Endothelial cell (in vitro differentiated cells): ENCODE measurements around the gene TMC7. TPM values are rescaled to one million over a fixed set of nuclear protein-coding genes. Genes with fewer than 3 reads are reported as not detected.
A peak's percentile ranks its signal among the peaks of the same experiment; 100 is the strongest.

Source experiments
- DNase-seq: peaks from one replicate; pipeline ENCODE4 v3.0.0; 2021; ENCODE audit warnings: low spot score
- H3K27ac Mint-ChIP-seq: one replicate; pipeline ENCODE4 v1.8.0; 2021; ENCODE audit warnings: mixed read lengths, inconsistent platforms; ENCODE audit not compliant: unreplicated experiment
- H3K27me3 Mint-ChIP-seq: one replicate; pipeline ENCODE4 v1.8.0; 2021; ENCODE audit warnings: mild to moderate bottlenecking, moderate library complexity, mixed read lengths, inconsistent platforms; ENCODE audit not compliant: unreplicated experiment
- H3K36me3 Mint-ChIP-seq: one replicate; pipeline ENCODE4 v1.8.0; 2021; ENCODE audit warnings: mild to moderate bottlenecking, low read depth, mixed read lengths, inconsistent platforms; ENCODE audit not compliant: unreplicated experiment
- H3K4me1 Mint-ChIP-seq: one replicate; pipeline ENCODE4 v1.8.0; 2021; ENCODE audit warnings: mild to moderate bottlenecking, mixed read lengths, inconsistent platforms; ENCODE audit not compliant: unreplicated experiment
- H3K4me3 Mint-ChIP-seq: one replicate; pipeline ENCODE4 v1.8.0; 2021; ENCODE audit warnings: mild to moderate bottlenecking, mixed read lengths, inconsistent platforms; ENCODE audit not compliant: unreplicated experiment
- H3K9me3 Mint-ChIP-seq: one replicate; pipeline ENCODE4 v1.8.0; 2021; ENCODE audit warnings: mixed read lengths, inconsistent platforms; ENCODE audit not compliant: unreplicated experiment
- total RNA-seq: library from RNA; stranded (reverse); fragmentation: NEBNext Ultra II Directional; extraction: Animal tissue kit (Norgen Biotek cat#: 25700); gene quantifications from one replicate; pipeline ENCODE4 v1.2.1, GENCODE V29; 2021; ENCODE audit not compliant: unreplicated experiment
- TF ChIP-seq, protein P1 (sequence below): fragments of 200-600 bp; sonication (generic); IDR thresholded peaks from one replicate; pipeline ENCODE4 v1.5.0; 2021; ENCODE audit warnings: antibody characterized with exemption; ENCODE audit not compliant: unreplicated experiment

The TMC7 gene
- total RNA-seq, 1 donor from 2014 or later, result 16.9 TPM

GRCh38 chr16:19106625-19107020 is 122.9 kb downstream of the TMC7 start:
- no peaks in the 10 kb centered on the region for H3K36me3 Mint-ChIP-seq
- H3K4me3 Mint-ChIP-seq, result no peak overlapping the region
- no peaks in the 10 kb centered on the region for H3K9me3 Mint-ChIP-seq
- DNase-seq, result no peak
- H3K4me1 Mint-ChIP-seq, result peaks cover 7% of the 10 kb centered on the region
- TF ChIP-seq, protein P1, sequence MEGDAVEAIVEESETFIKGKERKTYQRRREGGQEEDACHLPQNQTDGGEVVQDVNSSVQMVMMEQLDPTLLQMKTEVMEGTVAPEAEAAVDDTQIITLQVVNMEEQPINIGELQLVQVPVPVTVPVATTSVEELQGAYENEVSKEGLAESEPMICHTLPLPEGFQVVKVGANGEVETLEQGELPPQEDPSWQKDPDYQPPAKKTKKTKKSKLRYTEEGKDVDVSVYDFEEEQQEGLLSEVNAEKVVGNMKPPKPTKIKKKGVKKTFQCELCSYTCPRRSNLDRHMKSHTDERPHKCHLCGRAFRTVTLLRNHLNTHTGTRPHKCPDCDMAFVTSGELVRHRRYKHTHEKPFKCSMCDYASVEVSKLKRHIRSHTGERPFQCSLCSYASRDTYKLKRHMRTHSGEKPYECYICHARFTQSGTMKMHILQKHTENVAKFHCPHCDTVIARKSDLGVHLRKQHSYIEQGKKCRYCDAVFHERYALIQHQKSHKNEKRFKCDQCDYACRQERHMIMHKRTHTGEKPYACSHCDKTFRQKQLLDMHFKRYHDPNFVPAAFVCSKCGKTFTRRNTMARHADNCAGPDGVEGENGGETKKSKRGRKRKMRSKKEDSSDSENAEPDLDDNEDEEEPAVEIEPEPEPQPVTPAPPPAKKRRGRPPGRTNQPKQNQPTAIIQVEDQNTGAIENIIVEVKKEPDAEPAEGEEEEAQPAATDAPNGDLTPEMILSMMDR, result no peak
- H3K27me3 Mint-ChIP-seq, result peaks cover 6% of the 10 kb centered on the region
- no peak overlapping the region for H3K27ac Mint-ChIP-seq

DNA sequence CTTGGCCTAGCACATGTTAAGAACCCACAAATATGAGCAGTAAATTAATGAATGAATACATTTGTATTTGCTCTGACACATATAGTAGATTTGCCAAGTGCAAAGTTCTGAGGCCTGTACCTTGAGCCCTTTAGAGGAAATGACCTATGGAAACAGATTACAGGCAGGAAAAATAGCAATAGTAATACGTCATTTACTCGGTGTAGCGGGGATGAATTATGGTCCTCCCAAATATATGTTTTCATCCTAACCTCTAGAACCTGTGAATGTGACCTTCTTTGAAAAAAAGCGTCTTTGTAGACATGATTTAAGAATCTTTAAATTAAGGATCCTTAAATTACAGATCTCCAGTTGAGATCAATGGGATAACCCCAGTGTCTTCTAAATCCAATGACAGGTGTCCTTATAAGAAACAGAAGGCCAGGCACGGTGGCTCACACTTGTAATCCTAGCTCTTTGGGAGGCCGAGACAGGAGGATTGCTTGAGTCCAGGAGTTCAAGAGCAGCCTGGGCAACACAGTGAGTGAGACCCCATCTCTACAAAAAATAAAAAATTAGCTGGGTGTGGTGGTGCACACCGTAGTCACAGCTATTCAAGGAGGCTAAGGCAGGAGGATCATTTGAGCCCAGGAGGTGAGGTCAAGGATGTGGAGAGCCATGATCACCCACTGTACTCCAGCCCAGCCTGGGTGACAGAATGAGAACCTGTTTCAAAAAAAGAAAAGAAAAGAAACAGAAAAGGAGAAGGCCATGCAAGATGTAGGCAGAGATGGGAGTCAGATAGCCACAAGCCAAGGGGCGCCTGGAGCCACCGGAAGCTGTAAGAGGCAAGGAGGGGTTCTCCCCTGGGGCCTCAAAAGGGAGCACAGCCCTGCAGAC is 124.9 kb downstream of the TMC7 start:
- TF ChIP-seq, protein P1, result no peak
- no peak overlapping the region for H3K4me3 Mint-ChIP-seq
- no peaks in the 10 kb centered on the region for H3K36me3 Mint-ChIP-seq
- DNase-seq, result no peak
- H3K27me3 Mint-ChIP-seq, result peaks cover 12% of the 10 kb centered on the region
- peaks cover 13% of the 10 kb centered on the region for H3K4me1 Mint-ChIP-seq
- no peak overlapping the region for H3K27ac Mint-ChIP-seq
- H3K9me3 Mint-ChIP-seq, result no peaks in the 10 kb centered on the region

DNA sequence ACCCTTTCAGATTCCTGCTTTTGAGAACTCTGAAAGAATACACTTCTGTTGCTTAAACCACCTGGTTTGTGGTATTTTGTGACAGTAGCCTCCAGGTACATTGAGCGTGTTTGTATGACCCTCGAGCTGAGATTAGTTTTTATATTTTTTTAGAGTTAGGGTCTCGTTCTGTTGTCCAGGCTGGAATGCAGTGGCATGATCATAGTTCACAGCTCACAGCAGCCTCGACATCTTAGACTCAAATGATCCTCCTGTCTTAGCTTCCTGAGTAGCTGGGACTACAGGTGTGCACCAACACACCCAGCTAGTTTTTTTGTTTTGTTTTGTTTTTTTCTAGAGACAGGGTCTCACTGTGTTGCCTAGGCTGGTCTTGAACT is 125.5 kb downstream of the TMC7 start:
- Mint-ChIP-seq H3K4me3 (no peak overlapping the region), H3K4me1 (peaks cover 13% of the 10 kb centered on the region), H3K9me3 (no peaks in the 10 kb centered on the region), H3K36me3 (no peaks in the 10 kb centered on the region), H3K27ac (no peak overlapping the region), H3K27me3 (peaks cover 11% of the 10 kb centered on the region)
- TF ChIP-seq, protein P1, result no peak
- no peak for DNase-seq

- H3K27me3 Mint-ChIP-seq, result peaks cover 14% of the 10 kb centered on the region
- no peak overlapping the region for H3K27ac Mint-ChIP-seq
- TF ChIP-seq, protein P1, result no peak
Measured at GRCh38 chr16:19110537-19111360, 127.0 kb downstream of the TMC7 start.

GRCh38 chr16:19112099-19112407 is 128.3 kb downstream of the TMC7 start:
- no peak for DNase-seq
- H3K36me3 Mint-ChIP-seq, result peaks cover 5% of the 10 kb centered on the region
- TF ChIP-seq, protein P1, result no peak
- H3K27ac Mint-ChIP-seq, result no peak overlapping the region
- H3K4me1 Mint-ChIP-seq, result peaks cover 23% of the 10 kb centered on the region
- peak overlapping the region; percentile 18 for H3K4me3 Mint-ChIP-seq
- no peaks in the 10 kb centered on the region for H3K9me3 Mint-ChIP-seq
- peaks cover 14% of the 10 kb centered on the region for H3K27me3 Mint-ChIP-seq

More at GRCh38 chr16:19110537-19111360, 127.0 kb downstream of the TMC7 start:
- H3K4me3 Mint-ChIP-seq, result no peak overlapping the region
- H3K9me3 Mint-ChIP-seq, result no peaks in the 10 kb centered on the region
- DNase-seq, result no peak
- no peaks in the 10 kb centered on the region for H3K36me3 Mint-ChIP-seq
- H3K4me1 Mint-ChIP-seq, result peaks cover 17% of the 10 kb centered on the region
